Panc1 (cell line): ENCODE results near the gene NADSYN1. TPM values are rescaled to one million over a fixed set of nuclear protein-coding genes. Genes with fewer than 3 reads are reported as not detected.

Experiments used
- ATAC-seq: fragments of 200-7000 bp; cut with Tn5 transposase; 2 replicates; pipeline ENCODE4 v1.9.1; 2020; ENCODE audit warnings: mild to moderate bottlenecking, moderate library complexity
- BruUV-seq: library from RNA; stranded (reverse); fragments of 400-500 nt; replicated peaks from 2 replicates; lab custom pipeline; 2021; lab: Mats Ljungman, UMichigan
- CTCF ChIA-PET: fragments of 300-600 bp; sonication (Branson Sonifier 250); formaldehyde crosslinking; loops from one replicate; lab custom pipeline; 2022; ENCODE audit warnings: antibody characterized with exemption; lab: Charles Lee
- POLR2A ChIA-PET: fragments of 300-600 bp; sonication (Branson Sonifier 250); formaldehyde crosslinking; loops from one replicate; lab custom pipeline; 2022; ENCODE audit warnings: antibody characterized with exemption; lab: Charles Lee
- DNase-seq: peaks from one replicate; pipeline ENCODE4 v3.0.0-alpha.2; 2010; ENCODE audit warnings: low read depth, low spot score
- H3K27ac ChIP-seq: 2 replicates; pipeline ENCODE4 v1.5.1; 2011; ENCODE audit warnings: mild to moderate bottlenecking, low read length, inconsistent platforms
- H3K27me3 ChIP-seq: fragments of 200-500 bp; sonication (Bioruptor generic); 2 replicates; pipeline ENCODE4 v1.6.0; 2014; ENCODE audit warnings: low read length, inconsistent platforms; ENCODE audit not compliant: control insufficient read depth, insufficient read depth
- H3K36me3 ChIP-seq: fragments of 200-500 bp; sonication (Bioruptor generic); 2 replicates; pipeline ENCODE4 v1.5.1; 2014; ENCODE audit warnings: inconsistent platforms, mild to moderate bottlenecking, low read length, moderate library complexity; ENCODE audit not compliant: control insufficient read depth, insufficient read depth
- H3K4me1 ChIP-seq: 2 replicates; pipeline ENCODE4 v1.5.1; 2011; ENCODE audit warnings: inconsistent platforms, mild to moderate bottlenecking, low read length, moderate library complexity; ENCODE audit not compliant: control insufficient read depth, insufficient read depth
- H3K4me3 ChIP-seq, 2 experiments: 2 replicates each; pipeline ENCODE4 v1.5.1; 2011 to 2012; ENCODE audit warnings: low read depth in 2 of 2, low read length in 2 of 2, mild to moderate bottlenecking in 2 of 2, inconsistent platforms in 1 of 2, moderate library complexity in 1 of 2
- H3K9me3 ChIP-seq: fragments of 200-500 bp; sonication (Bioruptor generic); 2 replicates; pipeline ENCODE4 v1.5.1; 2014; ENCODE audit warnings: low read depth, mild to moderate bottlenecking, inconsistent platforms, low read length, moderate library complexity; ENCODE audit not compliant: control insufficient read depth, insufficient read depth
- POLR2AphosphoS5 ChIP-seq: IDR thresholded peaks from 2 replicates; pipeline ENCODE4 v1.6.1; 2012; ENCODE audit warnings: mild to moderate bottlenecking, low read depth, low read length, moderate library complexity
- SIN3A ChIP-seq: IDR thresholded peaks from 2 replicates; pipeline ENCODE4 v1.6.1; 2012; ENCODE audit warnings: low read depth, mild to moderate bottlenecking, low read length, moderate library complexity, borderline replicate concordance; ENCODE audit not compliant: insufficient read depth
- TCF7L2 ChIP-seq: IDR thresholded peaks from 2 replicates; pipeline ENCODE4 v1.6.1; 2011; ENCODE audit warnings: mild to moderate bottlenecking, low read depth, low read length, inconsistent platforms
- in situ Hi-C: cut with HindIII; loops from 2 replicates; pipeline ENCODE4 v1.10.0; 2016; ENCODE audit warnings: low sequenced_read_pairs, low pct_unique_long_range_greater_than_20kb
- intact Hi-C: fragments of 100-400 bp; cut with micrococcal nuclease; formaldehyde crosslinking; loops from one replicate; pipeline ENCODE4 v1.10.0; 2022; ENCODE audit not compliant: unreplicated experiment
- total RNA-seq: library from RNA; stranded (reverse); gene quantifications from one replicate; pipeline ENCODE4 v1.2.1, GENCODE V29; 2021; ENCODE audit not compliant: unreplicated experiment
- TF ChIP-seq, protein P1 (sequence below), 2 experiments: IDR thresholded peaks; 2 replicates each; pipeline ENCODE4 v1.6.1; 2011 to 2012; ENCODE audit warnings: low read depth in 2 of 2, control low read depth in 1 of 2, low read length in 1 of 2, mild to moderate bottlenecking in 1 of 2, moderate library complexity in 1 of 2; ENCODE audit not compliant: insufficient read depth in 1 of 2
- TF ChIP-seq, protein P2 (sequence below): fragments of 450-650 bp; IDR thresholded peaks from 2 replicates; pipeline ENCODE4 v1.5.1; 2017; ENCODE audit warnings: mild to moderate bottlenecking

The NADSYN1 gene
- total RNA-seq, 1 experiment from 2014 or later, result 76.1 TPM

DNA sequence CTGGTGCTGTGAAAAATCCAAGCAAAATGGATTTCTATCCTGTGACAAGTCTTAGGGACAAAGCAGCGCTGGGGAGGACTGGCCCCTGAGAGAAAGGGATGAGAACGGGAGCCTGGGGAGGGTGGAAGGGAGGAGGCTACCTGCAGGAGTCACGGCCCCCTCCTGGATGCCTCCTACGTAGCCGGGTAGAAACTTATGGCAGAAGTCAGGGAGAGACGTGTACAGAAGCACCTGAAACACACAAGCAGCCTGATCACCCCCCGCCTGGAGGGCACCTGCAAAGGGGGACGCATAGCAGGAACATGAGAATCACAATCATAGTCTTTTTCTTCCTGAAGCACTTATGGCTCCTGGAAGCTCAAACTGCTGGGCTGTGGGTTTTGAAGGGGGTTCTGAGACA is 10.9 kb upstream of the NADSYN1 start:
- Histone ChIP-seq H3K27ac (no peak overlapping the region), H3K4me3 (no peak overlapping the region), H3K9me3 (peaks cover 7% of the 10 kb centered on the region; the same call in 1 of the 2 replicates), H3K4me1 (peaks cover 2% of the 10 kb centered on the region; the same call in 1 of the 2 replicates), H3K27me3 (no peaks in the 10 kb centered on the region), H3K36me3 (peaks cover 2% of the 10 kb centered on the region)
- in situ Hi-C loops, result no loop called here
- ChIA-PET CTCF (interaction anchor here (0.6 kb wide), 1 partner anchor 20 kb away, joined by 3 read pairs; no protein-coding TSS in a partner anchor), POLR2A (no interaction called here)
- no peak for ATAC-seq
- BruUV-seq, result no TSS peak
- no peak for DNase-seq
- TF ChIP-seq POLR2AphosphoS5, result no peak
- TF ChIP-seq TCF7L2, result no peak
- intact Hi-C loops, result no loop called here

DNA sequence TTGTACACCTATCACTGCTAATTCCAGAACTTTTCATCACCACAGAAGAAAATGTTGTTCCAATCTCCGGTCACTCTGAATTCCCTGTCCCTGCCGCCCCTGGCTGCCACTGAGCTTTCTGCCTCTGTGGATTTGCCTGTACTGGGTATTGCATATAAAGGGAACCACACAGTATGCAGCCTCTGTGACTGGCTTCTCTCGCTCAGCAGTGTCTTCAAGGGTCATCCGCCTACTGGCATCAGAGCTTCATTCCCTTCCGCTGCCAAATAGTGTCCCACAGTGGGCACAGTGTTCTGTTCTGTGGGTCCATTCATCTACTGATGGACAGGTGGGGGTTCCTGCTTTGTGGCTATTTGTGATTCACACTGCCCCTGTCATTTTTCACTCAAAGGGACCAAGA is 10.1 kb upstream of the NADSYN1 start:
- no TSS peak for BruUV-seq
- POLR2A ChIA-PET, result no interaction called here
- in situ Hi-C loops, result no loop called here
- intact Hi-C loops, result no loop called here
- Histone ChIP-seq H3K4me3 (no peak overlapping the region), H3K27ac (no peak overlapping the region), H3K27me3 (no peaks in the 10 kb centered on the region), H3K4me1 (peaks cover 5% of the 10 kb centered on the region; the same call in 1 of the 2 replicates), H3K36me3 (peaks cover 2% of the 10 kb centered on the region), H3K9me3 (peaks cover 7% of the 10 kb centered on the region; the same call in 1 of the 2 replicates)
- no peak for TF ChIP-seq POLR2AphosphoS5
- no peak for TF ChIP-seq SIN3A
- TF ChIP-seq, protein P1, sequence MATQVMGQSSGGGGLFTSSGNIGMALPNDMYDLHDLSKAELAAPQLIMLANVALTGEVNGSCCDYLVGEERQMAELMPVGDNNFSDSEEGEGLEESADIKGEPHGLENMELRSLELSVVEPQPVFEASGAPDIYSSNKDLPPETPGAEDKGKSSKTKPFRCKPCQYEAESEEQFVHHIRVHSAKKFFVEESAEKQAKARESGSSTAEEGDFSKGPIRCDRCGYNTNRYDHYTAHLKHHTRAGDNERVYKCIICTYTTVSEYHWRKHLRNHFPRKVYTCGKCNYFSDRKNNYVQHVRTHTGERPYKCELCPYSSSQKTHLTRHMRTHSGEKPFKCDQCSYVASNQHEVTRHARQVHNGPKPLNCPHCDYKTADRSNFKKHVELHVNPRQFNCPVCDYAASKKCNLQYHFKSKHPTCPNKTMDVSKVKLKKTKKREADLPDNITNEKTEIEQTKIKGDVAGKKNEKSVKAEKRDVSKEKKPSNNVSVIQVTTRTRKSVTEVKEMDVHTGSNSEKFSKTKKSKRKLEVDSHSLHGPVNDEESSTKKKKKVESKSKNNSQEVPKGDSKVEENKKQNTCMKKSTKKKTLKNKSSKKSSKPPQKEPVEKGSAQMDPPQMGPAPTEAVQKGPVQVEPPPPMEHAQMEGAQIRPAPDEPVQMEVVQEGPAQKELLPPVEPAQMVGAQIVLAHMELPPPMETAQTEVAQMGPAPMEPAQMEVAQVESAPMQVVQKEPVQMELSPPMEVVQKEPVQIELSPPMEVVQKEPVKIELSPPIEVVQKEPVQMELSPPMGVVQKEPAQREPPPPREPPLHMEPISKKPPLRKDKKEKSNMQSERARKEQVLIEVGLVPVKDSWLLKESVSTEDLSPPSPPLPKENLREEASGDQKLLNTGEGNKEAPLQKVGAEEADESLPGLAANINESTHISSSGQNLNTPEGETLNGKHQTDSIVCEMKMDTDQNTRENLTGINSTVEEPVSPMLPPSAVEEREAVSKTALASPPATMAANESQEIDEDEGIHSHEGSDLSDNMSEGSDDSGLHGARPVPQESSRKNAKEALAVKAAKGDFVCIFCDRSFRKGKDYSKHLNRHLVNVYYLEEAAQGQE (IDR thresholded peaks at IDR 0.05; ENCODE audit: insufficient read depth in 1 of 2, low read depth in 2 of 2, low read length in 1 of 2), result no peak
- TF ChIP-seq TCF7L2, result no peak
- TF ChIP-seq, protein P2, sequence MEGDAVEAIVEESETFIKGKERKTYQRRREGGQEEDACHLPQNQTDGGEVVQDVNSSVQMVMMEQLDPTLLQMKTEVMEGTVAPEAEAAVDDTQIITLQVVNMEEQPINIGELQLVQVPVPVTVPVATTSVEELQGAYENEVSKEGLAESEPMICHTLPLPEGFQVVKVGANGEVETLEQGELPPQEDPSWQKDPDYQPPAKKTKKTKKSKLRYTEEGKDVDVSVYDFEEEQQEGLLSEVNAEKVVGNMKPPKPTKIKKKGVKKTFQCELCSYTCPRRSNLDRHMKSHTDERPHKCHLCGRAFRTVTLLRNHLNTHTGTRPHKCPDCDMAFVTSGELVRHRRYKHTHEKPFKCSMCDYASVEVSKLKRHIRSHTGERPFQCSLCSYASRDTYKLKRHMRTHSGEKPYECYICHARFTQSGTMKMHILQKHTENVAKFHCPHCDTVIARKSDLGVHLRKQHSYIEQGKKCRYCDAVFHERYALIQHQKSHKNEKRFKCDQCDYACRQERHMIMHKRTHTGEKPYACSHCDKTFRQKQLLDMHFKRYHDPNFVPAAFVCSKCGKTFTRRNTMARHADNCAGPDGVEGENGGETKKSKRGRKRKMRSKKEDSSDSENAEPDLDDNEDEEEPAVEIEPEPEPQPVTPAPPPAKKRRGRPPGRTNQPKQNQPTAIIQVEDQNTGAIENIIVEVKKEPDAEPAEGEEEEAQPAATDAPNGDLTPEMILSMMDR, result no peak
- ATAC-seq, result no peak
- no peak for DNase-seq
- CTCF ChIA-PET, result interaction anchor here (0.6 kb wide), 1 partner anchor 21 kb away, joined by 3 read pairs; no protein-coding TSS in a partner anchor

DNA sequence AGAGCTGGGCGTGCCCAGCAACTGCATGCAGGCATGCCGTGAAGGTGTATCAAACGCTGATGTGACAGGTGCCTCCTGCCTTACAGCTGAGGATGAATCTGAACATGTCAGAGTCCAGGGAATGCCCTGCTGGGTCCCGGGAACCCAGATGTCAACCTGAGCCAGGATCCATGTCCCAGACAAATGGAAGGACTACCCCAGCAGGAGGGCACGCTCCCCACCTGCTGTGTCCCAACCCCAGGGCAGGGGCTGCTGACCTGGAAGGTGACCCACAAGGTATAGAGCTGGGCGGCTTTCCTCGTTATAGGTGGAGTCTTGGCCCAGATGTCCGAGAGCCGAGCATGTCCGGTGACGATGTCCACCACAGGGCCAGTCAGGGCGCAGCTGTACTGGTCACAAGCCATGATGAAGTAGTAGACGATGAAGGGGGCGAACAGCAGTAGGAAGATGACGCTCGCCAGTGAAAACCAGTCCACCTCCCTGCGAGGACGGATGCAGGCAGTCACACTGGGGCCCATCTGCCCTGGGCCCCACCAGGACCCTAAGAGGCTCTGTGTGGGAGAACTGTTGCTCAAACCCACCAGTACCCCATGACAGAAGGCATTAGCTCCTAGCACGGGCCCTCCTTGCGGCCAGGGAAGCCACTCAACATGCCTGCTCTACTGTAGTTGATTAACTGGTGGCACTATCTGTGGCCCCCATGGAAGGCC is 9.1 kb upstream of the NADSYN1 start:
- ATAC-seq, result no peak
- H3K27ac ChIP-seq, result no peak overlapping the region
- no peak for DNase-seq
- in situ Hi-C loops, result no loop called here
- H3K27me3 ChIP-seq, result no peaks in the 10 kb centered on the region
- no TSS peak for BruUV-seq
- peaks cover 5% of the 10 kb centered on the region; the same call in 1 of the 2 replicates for H3K4me1 ChIP-seq
- no peak overlapping the region for H3K4me3 ChIP-seq
- H3K36me3 ChIP-seq, result peaks cover 2% of the 10 kb centered on the region
- H3K9me3 ChIP-seq, result peaks cover 7% of the 10 kb centered on the region; the same call in 1 of the 2 replicates
- TF ChIP-seq, protein P1 (IDR thresholded peaks at IDR 0.05; ENCODE audit: insufficient read depth in 1 of 2, low read depth in 2 of 2, low read length in 1 of 2), result no peak
- TF ChIP-seq SIN3A, result no peak
- TF ChIP-seq TCF7L2, result no peak
- TF ChIP-seq, protein P2, result no peak
- TF ChIP-seq POLR2AphosphoS5, result no peak
- CTCF ChIA-PET, result no interaction called here
- intact Hi-C loops, result no loop called here
- POLR2A ChIA-PET, result interaction anchor here (0.5 kb wide), 1 partner anchor 50 kb away, joined by 3 read pairs; no protein-coding TSS in a partner anchor
